ENCODE measurements around the gene UBAC2. TPM values are rescaled to one million over a fixed set of nuclear protein-coding genes. Genes with fewer than 3 reads are reported as not detected.

Gene UBAC2
- total and polyA plus RNA-seq, 2 of the 8 experiments (the other 6 are each of a cell fraction or from before 2014, with no cell fraction given): 75.9 to 76.9 TPM

DNA sequence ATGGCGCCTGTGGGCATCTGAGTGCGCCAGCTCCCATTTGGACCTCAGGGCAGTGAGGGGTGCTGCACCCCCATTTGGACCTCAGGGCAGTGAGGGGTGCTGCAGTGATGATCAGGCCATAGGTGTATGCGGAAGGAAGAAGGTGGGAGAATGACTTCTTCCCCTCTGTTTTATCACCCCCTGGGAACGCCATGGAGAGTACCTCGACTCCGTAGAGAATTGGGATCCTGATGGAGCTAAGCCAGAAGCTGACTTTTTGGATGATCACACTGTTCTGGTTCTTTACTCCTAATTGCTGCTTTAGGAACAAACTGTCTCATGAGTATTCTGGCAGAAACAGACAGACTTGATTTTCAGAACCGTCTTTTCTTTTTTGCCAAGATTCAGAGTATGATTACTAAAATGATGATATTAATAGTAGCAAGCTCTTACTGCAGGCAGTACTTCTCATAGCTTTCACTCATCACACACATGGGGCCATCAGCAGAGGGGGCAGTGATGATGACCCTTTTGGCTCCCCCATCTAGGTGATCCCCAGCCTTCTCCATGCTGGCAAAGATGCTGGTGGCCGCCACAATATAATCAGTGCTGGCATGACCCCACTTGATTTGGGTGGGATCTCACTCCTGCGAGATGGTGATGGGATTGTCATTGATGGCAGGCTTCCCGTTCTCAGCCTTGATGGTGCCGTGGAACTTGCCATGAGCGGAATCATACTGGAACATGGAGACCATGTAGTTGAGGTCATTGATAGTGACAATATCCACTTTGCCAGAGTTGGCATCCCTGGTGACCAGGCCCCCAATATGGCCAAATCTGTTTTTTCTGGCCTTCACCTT is 10.3 kb upstream of the UBAC2 start (continued):
- TF ChIP-seq CREB1 (IDR thresholded peaks at IDR 0.05): no peak
- TF ChIP-seq HDAC2 (IDR thresholded peaks at IDR 0.05; ENCODE audit: borderline replicate concordance in 1 of 2, low read depth in 2 of 2, low read length in 2 of 2): no peak
- TF ChIP-seq PHF8 (conservative IDR thresholded peaks at IDR 0.05; ENCODE audit: low read depth, low read length): no peak
